OCI-LY3 (cell line): ENCODE measurements around the gene GBX2.

Experiments used
- CTCF ChIP-seq: fragments of 200-600, 300-600 bp; sonication (generic); IDR thresholded peaks from 2 replicates; pipeline ENCODE4 v1.5.1; 2014; ENCODE audit warnings: antibody characterized with exemption, low read length, low read depth
- EZH2phosphoT487 ChIP-seq: fragments of 200-600 bp; shearing (Covaris generic); IDR thresholded peaks from 2 replicates; pipeline ENCODE4 v1.6.1; 2018; ENCODE audit warnings: antibody characterized with exemption, mixed run types, low read depth

DNA sequence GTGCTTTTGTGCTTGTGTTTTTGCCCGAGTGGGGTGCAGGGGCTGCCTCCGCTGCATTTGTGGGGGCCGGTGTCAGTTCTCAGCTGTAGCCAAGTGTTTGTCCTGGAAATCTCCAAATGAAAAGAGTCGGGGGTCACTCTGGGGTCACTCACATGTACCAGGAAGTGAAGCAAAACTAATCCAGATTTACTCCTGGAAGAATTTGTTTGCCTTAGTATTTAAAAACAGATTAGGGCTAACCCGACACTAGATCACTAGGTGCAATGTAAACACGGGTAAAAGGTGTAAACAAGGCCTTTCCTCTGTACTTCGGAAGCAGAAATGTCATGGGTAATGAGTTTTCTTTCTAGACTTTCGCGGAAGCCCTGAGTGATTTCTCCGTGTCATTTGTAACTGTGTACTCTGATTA lies 50.3 kb downstream of the GBX2 start:
- no peak for TF ChIP-seq CTCF
- TF ChIP-seq EZH2phosphoT487 = no peak
